Measurements from ENCODE around the gene BCL2L1. TPM values are rescaled to one million over a fixed set of nuclear protein-coding genes. Genes with fewer than 3 reads are reported as not detected.
A peak's percentile ranks its signal among the peaks of the same experiment; 100 is the strongest.

The BCL2L1 gene
- total RNA-seq, 1 donor from 2014 or later = 66.6 TPM

GRCh38 chr20:31700747-31701146 is 21.9 kb downstream of the BCL2L1 start:
- no peaks in the 10 kb centered on the region for H3K27me3 Mint-ChIP-seq (ENCODE audit: low read depth)
- H3K36me3 Mint-ChIP-seq = peaks cover 17% of the 10 kb centered on the region
- no peak for DNase-seq (ENCODE audit: low spot score in 2 of 2, unreplicated experiment in 2 of 2)
- H3K9me3 Mint-ChIP-seq = peaks cover 4% of the 10 kb centered on the region
- H3K27ac Mint-ChIP-seq = no peak overlapping the region
- no peak overlapping the region for H3K4me3 Mint-ChIP-seq
- no peak for TF ChIP-seq CTCF (IDR thresholded peaks at IDR 0.05; ENCODE audit: unreplicated experiment)
- peaks cover 15% of the 10 kb centered on the region for H3K4me1 Mint-ChIP-seq

GRCh38 chr20:31699801-31700728 is 22.6 kb downstream of the BCL2L1 start:
- peaks cover 16% of the 10 kb centered on the region for H3K4me1 Mint-ChIP-seq

DNA sequence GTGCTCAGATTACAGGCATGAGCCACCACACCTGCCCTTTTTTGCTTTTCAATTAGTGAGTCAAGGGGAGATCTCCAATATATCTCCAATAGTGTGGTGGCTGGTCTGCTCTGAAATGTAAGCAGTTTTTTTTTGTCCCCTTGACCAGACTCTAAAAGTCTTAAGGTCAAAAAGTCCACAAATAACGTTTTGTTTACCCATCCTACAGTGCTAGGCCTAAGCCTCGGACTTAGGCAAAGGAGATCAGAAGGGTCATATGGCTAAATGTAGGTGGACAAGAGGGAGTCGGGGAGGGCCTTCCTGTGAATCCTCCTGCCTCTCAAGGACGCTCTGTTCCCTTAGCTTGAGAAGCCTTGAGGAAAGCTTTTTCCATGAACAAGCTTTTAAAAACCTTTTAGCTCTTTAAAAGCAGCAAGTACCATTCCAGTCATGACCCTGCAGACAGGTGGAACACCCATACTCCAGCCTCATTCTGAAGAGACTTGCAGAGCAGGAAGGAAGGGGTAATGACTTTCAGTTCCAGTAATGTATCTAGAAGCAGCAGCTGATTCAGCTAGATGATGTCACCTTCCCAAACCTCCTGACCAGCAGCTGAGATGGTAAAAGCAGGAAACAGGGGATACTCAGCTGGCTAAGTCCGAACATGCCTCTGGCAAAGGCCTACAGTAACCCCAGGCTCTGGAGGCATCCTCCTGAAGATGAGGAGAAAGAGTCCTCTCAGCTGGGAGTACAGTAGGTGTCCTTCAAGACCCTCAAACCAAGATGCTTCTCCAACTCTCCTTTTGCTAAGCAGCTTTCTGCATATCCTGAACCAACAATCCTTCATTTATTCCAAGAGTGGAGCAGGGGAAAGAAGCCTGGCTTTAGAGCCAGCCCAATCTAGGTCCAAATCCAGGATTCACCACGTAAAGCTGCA is 23.6 kb downstream of the BCL2L1 start:
- TF ChIP-seq CTCF (IDR thresholded peaks at IDR 0.05; ENCODE audit: unreplicated experiment) = no peak
- Mint-ChIP-seq H3K27me3 (ENCODE audit: low read depth) (no peaks in the 10 kb centered on the region), H3K36me3 (peaks cover 17% of the 10 kb centered on the region), H3K9me3 (peaks cover 4% of the 10 kb centered on the region), H3K4me1 (peaks cover 16% of the 10 kb centered on the region), H3K27ac (peak overlapping the region; percentile 83), H3K4me3 (no peak overlapping the region)
- no peak for DNase-seq (ENCODE audit: low spot score in 2 of 2, unreplicated experiment in 2 of 2)

More at GRCh38 chr20:31699801-31700728, 22.6 kb downstream of the BCL2L1 start:
- Mint-ChIP-seq H3K27ac (peak overlapping the region; percentile 83), H3K36me3 (peaks cover 17% of the 10 kb centered on the region), H3K9me3 (peaks cover 4% of the 10 kb centered on the region), H3K4me3 (no peak overlapping the region), H3K27me3 (ENCODE audit: low read depth) (no peaks in the 10 kb centered on the region)
- DNase-seq (ENCODE audit: low spot score in 2 of 2, unreplicated experiment in 2 of 2) = no peak
- TF ChIP-seq CTCF (IDR thresholded peaks at IDR 0.05; ENCODE audit: unreplicated experiment) = no peak

GRCh38 chr20:31698243-31698802 is 24.3 kb downstream of the BCL2L1 start:
- Mint-ChIP-seq H3K4me3 (no peak overlapping the region), H3K27ac (peak overlapping the region; percentile 83), H3K4me1 (peaks cover 19% of the 10 kb centered on the region), H3K9me3 (peaks cover 4% of the 10 kb centered on the region), H3K27me3 (ENCODE audit: low read depth) (no peaks in the 10 kb centered on the region), H3K36me3 (peaks cover 17% of the 10 kb centered on the region)
- no peak for TF ChIP-seq CTCF (IDR thresholded peaks at IDR 0.05; ENCODE audit: unreplicated experiment)
- no peak for DNase-seq (ENCODE audit: low spot score in 2 of 2, unreplicated experiment in 2 of 2)

All from mesothelial cell of epicardium (in vitro differentiated cells).